PFSK-1 (cell line): Measurements from ENCODE around the gene ELAVL4.

Experiments
- FOXP2 ChIP-seq: optimal IDR thresholded peaks from 2 replicates; pipeline ENCODE3; 2011; ENCODE audit warnings: borderline replicate concordance, control low read depth, inconsistent platforms; ENCODE audit not compliant: insufficient read depth; ENCODE audit errors: extremely low read length, extremely low read depth
- POLR2AphosphoS5 ChIP-seq: IDR thresholded peaks from 2 replicates; pipeline ENCODE4 v1.6.1; 2012; ENCODE audit warnings: low read depth, mild to moderate bottlenecking, control low read depth, low read length, moderate library complexity
- REST ChIP-seq, 2 experiments: IDR thresholded peaks; 2 replicates each; pipeline versions ENCODE4 v1.6.1 to v1.8.0; 2011 to 2012; ENCODE audit warnings: low read depth in 2 of 2, low read length in 2 of 2, control low read depth in 1 of 2, inconsistent platforms in 1 of 2, mild to moderate bottlenecking in 1 of 2, moderate library complexity in 1 of 2; ENCODE audit not compliant: insufficient read depth in 1 of 2
- SIN3A ChIP-seq: IDR thresholded peaks from 2 replicates; pipeline ENCODE4 v1.6.1; 2012; ENCODE audit warnings: mild to moderate bottlenecking, low read length, moderate library complexity, borderline replicate concordance; ENCODE audit not compliant: insufficient read depth
- TAF1 ChIP-seq: IDR thresholded peaks from 2 replicates; pipeline ENCODE4 v1.6.1; 2012; ENCODE audit warnings: low read length, control low read depth, borderline replicate concordance; ENCODE audit not compliant: insufficient read depth

DNA sequence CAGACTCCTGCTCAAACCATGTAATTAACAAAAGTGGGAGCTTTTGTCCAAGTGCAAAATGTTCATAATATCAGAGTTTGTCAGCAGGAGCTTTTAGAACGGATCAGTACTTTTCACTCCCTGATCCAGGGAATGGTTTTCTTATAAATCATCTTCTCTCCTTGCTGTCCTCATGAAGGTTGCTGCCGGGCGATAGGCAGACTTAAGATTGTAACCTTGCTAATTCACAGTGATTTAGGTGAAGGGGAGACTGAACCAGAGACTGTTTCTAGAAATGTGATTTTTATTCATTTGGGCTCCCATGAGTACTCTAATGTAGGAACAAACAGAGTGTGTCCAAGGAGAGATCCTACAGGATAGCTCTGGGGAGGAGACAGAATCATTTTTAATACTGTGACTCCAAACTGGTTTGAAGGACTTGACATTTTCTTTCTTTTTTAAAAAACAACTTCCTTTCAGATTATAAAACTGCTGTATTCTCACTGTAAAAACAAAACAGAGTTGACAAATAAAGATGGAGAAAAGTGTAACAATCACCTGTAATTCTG is 23.7 kb downstream of the ELAVL4 start:
- TF ChIP-seq POLR2AphosphoS5 (no peak), REST (IDR thresholded peaks at IDR 0.05; ENCODE audit: insufficient read depth in 1 of 2, low read depth in 2 of 2, low read length in 2 of 2) (no peak), TAF1 (no peak), FOXP2 (no peak), SIN3A (no peak)
